BLaER1 treated with 17β-estradiol and CSF1 and Interleukin-3, amounts not matched to agents 10 nM and 100 nM (cell line): ENCODE measurements around the gene S100A8.

Experiments used
- H3K27ac ChIP-seq, 11 experiments: shearing (Covaris generic); formaldehyde crosslinking; 2 replicates each; pipeline ENCODE4 v1.8.1; 2022
- H3K27me3 ChIP-seq, 11 experiments: shearing (Covaris generic); formaldehyde crosslinking; 2 replicates each; pipeline ENCODE4 v1.8.1; 2022
- H3K36me3 ChIP-seq, 11 experiments: shearing (Covaris generic); formaldehyde crosslinking; 2 replicates each; pipeline ENCODE4 v1.8.1; 2022
- H3K4me1 ChIP-seq, 10 experiments: shearing (Covaris generic); formaldehyde crosslinking; 2 replicates each; pipeline ENCODE4 v1.8.1; 2022
- H3K4me2 ChIP-seq, 11 experiments: shearing (Covaris generic); formaldehyde crosslinking; 2 replicates each; pipeline ENCODE4 v1.8.1; 2022
- H3K4me3 ChIP-seq, 10 experiments: shearing (Covaris generic); formaldehyde crosslinking; 2 replicates each; pipeline ENCODE4 v1.8.1; 2022
- H3K9ac ChIP-seq, 11 experiments: shearing (Covaris generic); formaldehyde crosslinking; 2 replicates each; pipeline ENCODE4 v1.8.1; 2022
- H3K9me3 ChIP-seq, 11 experiments: shearing (Covaris generic); formaldehyde crosslinking; replicated peaks in 1 of 11; 2 replicates each; pipeline ENCODE4 v1.8.1; 2022
- H4K20me1 ChIP-seq, 11 experiments: shearing (Covaris generic); formaldehyde crosslinking; 2 replicates each; pipeline ENCODE4 v1.8.1; 2022
- Cebpa-rat ChIP-seq, 11 experiments: shearing (Covaris generic); IDR thresholded peaks; 2 replicates each; pipeline ENCODE4 v1.8.1; 2022

Gene S100A8

GRCh38 chr1:153346077-153346723 lies 44.7 kb downstream of the S100A8 start:
- no peaks in the 10 kb centered on the region for H3K9me3 ChIP-seq
- H3K36me3 ChIP-seq = no peaks in the 10 kb centered on the region
- no peak overlapping the region for H3K27ac ChIP-seq
- peaks cover 0 to 15% (median 0%) of the 10 kb centered on the region in 11 experiments; a peak in 5 of 22 replicates for H3K27me3 ChIP-seq
- peaks cover 65 to 83% (median 74%) of the 10 kb centered on the region in 10 experiments for H3K4me1 ChIP-seq
- no peak for TF ChIP-seq Cebpa-rat (IDR thresholded peaks at IDR 0.05)
- peaks cover 0 to 9% (median 0%) of the 10 kb centered on the region in 11 experiments; a peak in 2 of 22 replicates for H4K20me1 ChIP-seq
- H3K9ac ChIP-seq = no peak overlapping the region
- 0 out of 20 replicates have a peak overlapping the region, but pooled peaks of 1 of the 10 experiments have one; percentile 7 for H3K4me3 ChIP-seq
- H3K4me2 ChIP-seq = peak overlapping the region; percentile 63 to 94 (median 86)

GRCh38 chr1:153345187-153346076 lies 45.4 kb downstream of the S100A8 start:
- TF ChIP-seq Cebpa-rat (IDR thresholded peaks at IDR 0.05) = no peak
- Histone ChIP-seq H3K27ac (peak overlapping the region in 1 of 11 experiments; percentile 14; a peak in 1 of 22 replicates), H3K4me3 (0 out of 20 replicates have a peak overlapping the region, but pooled peaks of 1 of the 10 experiments have one; percentile 7), H4K20me1 (peaks cover 0 to 9% (median 0%) of the 10 kb centered on the region in 11 experiments; a peak in 2 of 22 replicates), H3K9me3 (no peaks in the 10 kb centered on the region), H3K9ac (no peak overlapping the region), H3K36me3 (no peaks in the 10 kb centered on the region), H3K4me1 (peaks cover 60 to 77% (median 69%) of the 10 kb centered on the region in 10 experiments), H3K27me3 (peaks cover 0 to 15% (median 0%) of the 10 kb centered on the region in 11 experiments; a peak in 5 of 22 replicates), H3K4me2 (peak overlapping the region; percentile 63 to 94 (median 86))

- H4K20me1 ChIP-seq = peaks cover 0 to 9% (median 0%) of the 10 kb centered on the region in 11 experiments; a peak in 2 of 22 replicates
- peak overlapping the region; percentile 63 to 94 (median 86) for H3K4me2 ChIP-seq
- peak in 1 of 11 experiments; percentile 17; a peak in 1 of 22 replicates for TF ChIP-seq Cebpa-rat (IDR thresholded peaks at IDR 0.05)
- H3K27me3 ChIP-seq = peaks cover 0 to 15% (median 0%) of the 10 kb centered on the region in 11 experiments; a peak in 5 of 22 replicates
- peaks cover 63 to 78% (median 70%) of the 10 kb centered on the region in 10 experiments for H3K4me1 ChIP-seq
- no peak overlapping the region for H3K4me3 ChIP-seq
- no peak overlapping the region for H3K9ac ChIP-seq
- no peaks in the 10 kb centered on the region for H3K36me3 ChIP-seq
- no peak overlapping the region; a peak in 2 of 22 replicates for H3K27ac ChIP-seq
- no peaks in the 10 kb centered on the region for H3K9me3 ChIP-seq
Observed at GRCh38 chr1:153344718-153345025, 46.2 kb downstream of the S100A8 start.

GRCh38 chr1:153343811-153344717 lies 46.8 kb downstream of the S100A8 start:
- H3K9me3 ChIP-seq = 0 out of 22 replicates have a peak, but pooled peaks cover 0 to 2% (median 0%) of the 10 kb centered on the region in 11 experiments
- peak overlapping the region; percentile 63 to 94 (median 86) for H3K4me2 ChIP-seq
- H3K27me3 ChIP-seq = peaks cover 0 to 15% (median 0%) of the 10 kb centered on the region in 11 experiments; a peak in 5 of 22 replicates
- no peaks in the 10 kb centered on the region for H3K36me3 ChIP-seq
- no peak overlapping the region for H3K4me3 ChIP-seq
- peaks cover 0 to 9% (median 0%) of the 10 kb centered on the region in 11 experiments; a peak in 2 of 22 replicates for H4K20me1 ChIP-seq
- no peak overlapping the region for H3K9ac ChIP-seq
- no peak for TF ChIP-seq Cebpa-rat (IDR thresholded peaks at IDR 0.05)
- peaks cover 65 to 78% (median 70%) of the 10 kb centered on the region in 10 experiments for H3K4me1 ChIP-seq
- H3K27ac ChIP-seq = peak overlapping the region in 2 of 11 experiments; percentile 27 to 31; a peak in 3 of 22 replicates

- H3K9me3 ChIP-seq = peaks cover 0 to 11% (median 0%) of the 10 kb centered on the region in 11 experiments; a peak in 3 of 22 replicates
- no peak overlapping the region for H3K9ac ChIP-seq
- peaks cover 74 to 85% (median 78%) of the 10 kb centered on the region in 10 experiments for H3K4me1 ChIP-seq
- TF ChIP-seq Cebpa-rat (IDR thresholded peaks at IDR 0.05) = no peak
- no peak overlapping the region for H3K4me3 ChIP-seq
- peaks cover 0 to 9% (median 0%) of the 10 kb centered on the region in 11 experiments; a peak in 2 of 22 replicates for H4K20me1 ChIP-seq
- peak overlapping the region; percentile 61 to 94 (median 86) for H3K4me2 ChIP-seq
- no peak overlapping the region for H3K27ac ChIP-seq
- H3K36me3 ChIP-seq = no peaks in the 10 kb centered on the region
- H3K27me3 ChIP-seq = peaks cover 0 to 15% (median 0%) of the 10 kb centered on the region in 11 experiments; a peak in 5 of 22 replicates
Observed at GRCh38 chr1:153343040-153343681, 47.7 kb downstream of the S100A8 start.

- H3K9me3 ChIP-seq = peaks cover 0 to 20% (median 5%) of the 10 kb centered on the region in 11 experiments; a peak in 9 of 22 replicates
- peaks cover 0 to 15% (median 0%) of the 10 kb centered on the region in 11 experiments; a peak in 5 of 22 replicates for H3K27me3 ChIP-seq
- no peak overlapping the region for H3K9ac ChIP-seq
- TF ChIP-seq Cebpa-rat (IDR thresholded peaks at IDR 0.05) = no peak
- H4K20me1 ChIP-seq = peaks cover 0 to 9% (median 0%) of the 10 kb centered on the region in 11 experiments; a peak in 2 of 22 replicates
- no peaks in the 10 kb centered on the region for H3K36me3 ChIP-seq
- no peak overlapping the region for H3K4me3 ChIP-seq
- H3K4me1 ChIP-seq = peaks cover 74 to 88% (median 79%) of the 10 kb centered on the region in 10 experiments
- H3K4me2 ChIP-seq = peak overlapping the region; percentile 61 to 94 (median 86)
- H3K27ac ChIP-seq = no peak overlapping the region
Observed at GRCh38 chr1:153342178-153342577, 48.7 kb downstream of the S100A8 start.

- Histone ChIP-seq H3K4me3 (no peak overlapping the region), H4K20me1 (peaks cover 0 to 9% (median 0%) of the 10 kb centered on the region in 11 experiments; a peak in 2 of 22 replicates), H3K4me2 (peak overlapping the region; percentile 61 to 94 (median 86); a peak in 21 of 22 replicates), H3K4me1 (peaks cover 74 to 90% (median 77%) of the 10 kb centered on the region in 10 experiments), H3K9me3 (peaks cover 0 to 25% (median 9%) of the 10 kb centered on the region in 11 experiments; a peak in 9 of 22 replicates), H3K36me3 (no peaks in the 10 kb centered on the region), H3K9ac (no peak overlapping the region), H3K27me3 (peaks cover 0 to 10% (median 0%) of the 10 kb centered on the region in 11 experiments; a peak in 4 of 22 replicates), H3K27ac (no peak overlapping the region)
- TF ChIP-seq Cebpa-rat (IDR thresholded peaks at IDR 0.05) = no peak
Observed at GRCh38 chr1:153341431-153341934, 49.4 kb downstream of the S100A8 start.
